ENCODE data around the gene SART3.

SART3 gene

GRCh38 chr12:108477881-108478259, 83.1 kb downstream of the SART3 start:
- POLR2A ChIA-PET: no interaction called here
- CTCF ChIA-PET: no interaction called here
- DNase-seq (ENCODE audit: low read depth, low spot score): no peak
- H3K4me3 ChIP-seq (ENCODE audit: low read depth, low read length): no peak overlapping the region
- no peak for TF ChIP-seq CTCF (IDR thresholded peaks at IDR 0.05; ENCODE audit: insufficient read depth, low read length, missing control alignments)

GRCh38 chr12:108477055-108477880, 83.7 kb downstream of the SART3 start:
- DNase-seq (ENCODE audit: low read depth, low spot score): no peak
- no peak for TF ChIP-seq CTCF (IDR thresholded peaks at IDR 0.05; ENCODE audit: insufficient read depth, low read length, missing control alignments)
- no peak overlapping the region for H3K4me3 ChIP-seq (ENCODE audit: low read depth, low read length)
- POLR2A ChIA-PET: no interaction called here
- CTCF ChIA-PET: no interaction called here

GRCh38 chr12:108475396-108475795, 85.6 kb downstream of the SART3 start:
- no peak for TF ChIP-seq CTCF (IDR thresholded peaks at IDR 0.05; ENCODE audit: insufficient read depth, low read length, missing control alignments)
- DNase-seq (ENCODE audit: low read depth, low spot score): no peak
- ChIA-PET POLR2A (no interaction called here), CTCF (interaction anchor here (1.4 kb wide), 1 partner anchor 18 kb away, joined by 4 read pairs; no protein-coding TSS in a partner anchor)
- H3K4me3 ChIP-seq (ENCODE audit: low read depth, low read length): no peak overlapping the region

GRCh38 chr12:108473400-108474055, 87.4 kb downstream of the SART3 start:
- ChIA-PET POLR2A (no interaction called here), CTCF (interaction anchor here (1.5 kb wide), 1 partner anchor 16 kb away, joined by 5 read pairs; no protein-coding TSS in a partner anchor)
- no peak for DNase-seq (ENCODE audit: low read depth, low spot score)
- H3K4me3 ChIP-seq (ENCODE audit: low read depth, low read length): no peak overlapping the region
- no peak for TF ChIP-seq CTCF (IDR thresholded peaks at IDR 0.05; ENCODE audit: insufficient read depth, low read length, missing control alignments)

All from AG04449 (cell line).